Activated CD4-positive, CD25-positive, alpha-beta regulatory T cell treated with anti-CD3 and anti-CD28 coated beads, Interleukin-2, amount 50 U/mL, for 24 hours (primary cell): Measurements from ENCODE around the gene NAV1.
A peak's percentile ranks its signal among the peaks of the same experiment; 100 is the strongest.
"Not testable (repeated sequence)": the region's sequence is repeated elsewhere in the genome, so short reads cannot be mapped to it uniquely, and the experiment has no call there.

Source experiments
- ATAC-seq, 2 donors: fragments of 150-1000 bp; cut with Tn5 transposase; one replicate each; pipeline ENCODE4 v1.10.0; 2021; ENCODE audit warnings: mild to moderate bottlenecking in 1 of 2, moderate library complexity in 1 of 2

Gene NAV1

GRCh38 chr1:201538612-201539551 is at the start of gene NAV1:
Gene NAV1, plus strand, starts transcription at chr1:201539127. Its CDS starts 83,758 bp downstream, at chr1:201622885.
- ATAC-seq = peak in 1 of 2 donors; percentile 17

GRCh38 chr1:201489643-201490261 is 49.2 kb upstream of the NAV1 start:
- no peak for ATAC-seq

GRCh38 chr1:201490708-201491131 is 48.2 kb upstream of the NAV1 start:
- ATAC-seq = no peak

- ATAC-seq = no peak
These were observed 46.9 kb upstream of the NAV1 start for GRCh38 chr1:201491896-201492511.

- not testable (repeated sequence) for ATAC-seq
These were observed 45.8 kb upstream of the NAV1 start for GRCh38 chr1:201493026-201493656.

- ATAC-seq = no peak
These were observed 44.9 kb upstream of the NAV1 start for GRCh38 chr1:201493757-201494617.

- ATAC-seq = no peak
These were observed 43.2 kb upstream of the NAV1 start for GRCh38 chr1:201495551-201496295.

GRCh38 chr1:201496296-201496690 is 42.6 kb upstream of the NAV1 start:
- ATAC-seq = no peak

- no peak for ATAC-seq
These were observed 40.9 kb upstream of the NAV1 start for GRCh38 chr1:201497935-201498509.

- ATAC-seq = no peak
These were observed 40.3 kb upstream of the NAV1 start for GRCh38 chr1:201498621-201499020.

- no peak for ATAC-seq
These were observed 39.7 kb upstream of the NAV1 start for GRCh38 chr1:201499191-201499590.

- no peak for ATAC-seq
These were observed 38.9 kb upstream of the NAV1 start for GRCh38 chr1:201499795-201500669.

GRCh38 chr1:201500670-201501120 is 38.2 kb upstream of the NAV1 start:
- no peak for ATAC-seq

- no peak for ATAC-seq
These were observed 37.8 kb upstream of the NAV1 start for GRCh38 chr1:201501144-201501543.

- no peak for ATAC-seq
These were observed 37.0 kb upstream of the NAV1 start for GRCh38 chr1:201501812-201502510.

- no peak for ATAC-seq
These were observed 36.4 kb upstream of the NAV1 start for GRCh38 chr1:201502511-201502857.

GRCh38 chr1:201503397-201504176 is 35.3 kb upstream of the NAV1 start:
- ATAC-seq = no peak

GRCh38 chr1:201504179-201504631 is 34.7 kb upstream of the NAV1 start:
- ATAC-seq = no peak
